K562 (cell line): ENCODE data around the gene CCNL1. TPM values are rescaled to one million over a fixed set of nuclear protein-coding genes. Genes with fewer than 3 reads are reported as not detected.

Experiments used
- ATAC-seq: fragments of 200-7000 bp; cut with Tn5 transposase; 3 replicates; pipeline ENCODE4 v1.9.1; 2020; ENCODE audit warnings: moderate library complexity
- BruUV-seq: library from RNA; stranded (reverse); fragments of 400-500 nt; replicated peaks from 2 replicates; lab custom pipeline; 2021; lab: Mats Ljungman, UMichigan
- CTCF ChIA-PET: fragments of 300-600 bp; formaldehyde crosslinking; extraction: SDS; loops from one replicate; lab custom pipeline; 2021; ENCODE audit warnings: low intra/inter-chr PET ratio; lab: Yijun Ruan, JAX
- POLR2A ChIA-PET: fragments of 300-600, 350-650 bp; sonication (Branson Sonifier 250); formaldehyde crosslinking; extraction: SDS; loops from one replicate; lab custom pipeline; 2021; ENCODE audit warnings: antibody characterized with exemption, inconsistent platforms; lab: Yijun Ruan, JAX
- DNase-seq, 4 experiments: peaks; one replicate each; pipeline versions ENCODE4 v3.0.0 to v3.0.0-alpha.2; 2011 to 2018; ENCODE audit warnings: low spot score in 3 of 4, mixed read lengths in 3 of 4; ENCODE audit errors: extremely low read depth in 1 of 4
- FAIRE-seq: peaks from 2 replicates; lab custom pipeline; 2011; peaks lifted over from hg19 to GRCh38; lab: Jason Lieb, UNC
- H2AFZ ChIP-seq: 2 replicates; pipeline ENCODE4 v1.6.0; 2011; ENCODE audit warnings: low read depth, low read length, control low read depth, inconsistent platforms
- H3K27ac ChIP-seq: fragments of 200-600 bp; 3 replicates; pipeline ENCODE4 v1.8.0; 2011; ENCODE audit warnings: low read depth, mild to moderate bottlenecking, control low read depth, inconsistent platforms, low read length, moderate library complexity, mixed read lengths; ENCODE audit errors: extremely low read depth
- H3K27me3 ChIP-seq, 2 experiments: fragments of 300-600 bp in 1 of 2; 2 replicates in 1 of 2; 3 replicates in 1 of 2; pipeline versions ENCODE4 v1.6.0 to v1.8.0; 2011; ENCODE audit warnings: inconsistent platforms in 2 of 2, low read length in 2 of 2, mild to moderate bottlenecking in 1 of 2, mixed read lengths in 1 of 2, moderate library complexity in 1 of 2; ENCODE audit not compliant: control insufficient read depth in 2 of 2, insufficient read depth in 2 of 2
- H3K36me3 ChIP-seq: fragments of 300-600 bp; 3 replicates; pipeline ENCODE4 v1.8.0; 2011; ENCODE audit warnings: mild to moderate bottlenecking, low read length, inconsistent platforms; ENCODE audit not compliant: control insufficient read depth, insufficient read depth
- H3K4me1 ChIP-seq, 2 experiments: fragments of 200-600 bp in 1 of 2; replicated peaks in 1 of 2; 2 replicates in 1 of 2; 3 replicates in 1 of 2; pipeline versions ENCODE4 v1.5.1 to v1.8.0; 2011; ENCODE audit warnings: inconsistent platforms in 2 of 2, low read length in 2 of 2, mild to moderate bottlenecking in 1 of 2, mixed read lengths in 1 of 2, moderate library complexity in 1 of 2; ENCODE audit not compliant: control insufficient read depth in 2 of 2, insufficient read depth in 2 of 2
- H3K4me2 ChIP-seq: 2 replicates; pipeline ENCODE4 v1.6.1; 2011; ENCODE audit warnings: low read length, control low read depth, inconsistent platforms, mixed read lengths; ENCODE audit not compliant: insufficient read depth
- H3K4me3 ChIP-seq: fragments of 200-600 bp; sonication (generic), shearing (Covaris generic); 2 replicates; pipeline ENCODE4 v1.5.1; 2016; ENCODE audit warnings: control low read depth, inconsistent platforms
- H3K79me2 ChIP-seq: fragments of 200-600 bp; 3 replicates; pipeline ENCODE4 v1.8.0; 2011; ENCODE audit warnings: low read length, inconsistent platforms; ENCODE audit not compliant: control insufficient read depth, insufficient read depth
- H3K9ac ChIP-seq, 2 experiments: 2 replicates each; pipeline versions ENCODE4 v1.6.0 to v1.6.1; 2011; ENCODE audit warnings: low read depth in 2 of 2, low read length in 2 of 2, control low read depth in 1 of 2, inconsistent platforms in 1 of 2, mild to moderate bottlenecking in 1 of 2, mixed read lengths in 1 of 2; ENCODE audit not compliant: insufficient read depth in 1 of 2
- H3K9me1 ChIP-seq: one replicate; pipeline ENCODE4 v1.6.0; 2011; ENCODE audit warnings: inconsistent platforms, mild to moderate bottlenecking, low read length, moderate library complexity; ENCODE audit not compliant: control insufficient read depth, insufficient read depth
- H3K9me3 ChIP-seq: replicated peaks from 2 replicates; pipeline ENCODE4 v1.5.1; 2011; ENCODE audit warnings: low read depth, low read length, inconsistent platforms; ENCODE audit not compliant: control insufficient read depth, insufficient read depth
- H4K20me1 ChIP-seq: replicated peaks from 2 replicates; pipeline ENCODE4 v1.6.1; 2011; ENCODE audit warnings: low read length, inconsistent platforms, mixed read lengths; ENCODE audit not compliant: control insufficient read depth, insufficient read depth
- BRF2 ChIP-seq: IDR thresholded peaks from 3 replicates; pipeline ENCODE4 v1.6.1; 2011; ENCODE audit warnings: borderline replicate concordance, mild to moderate bottlenecking; ENCODE audit not compliant: insufficient read length, insufficient read depth
- E2F8 ChIP-seq: fragments of 450-650 bp; IDR thresholded peaks from 2 replicates; pipeline ENCODE4 v1.7.1; 2018; ENCODE audit warnings: mild to moderate bottlenecking, low read depth; ENCODE audit not compliant: partially characterized antibody
- HMGXB4 ChIP-seq: sonication (generic); formaldehyde crosslinking; IDR thresholded peaks from 2 replicates; pipeline ENCODE4 v1.8.1; 2023; ENCODE audit warnings: mild to moderate bottlenecking, missing genetic modification reagents
- KAT8 ChIP-seq: fragments of 450-650 bp; IDR thresholded peaks from 2 replicates; pipeline ENCODE4 v1.6.1; 2016; ENCODE audit warnings: low read depth, mild to moderate bottlenecking
- MAX ChIP-seq: sonication (generic); formaldehyde crosslinking; IDR thresholded peaks from 2 replicates; pipeline ENCODE4 v1.9.0; 2022; ENCODE audit warnings: mild to moderate bottlenecking, missing genetic modification reagents
- TFE3 ChIP-seq: fragments of 450-650 bp; formaldehyde crosslinking; IDR thresholded peaks from 2 replicates; pipeline ENCODE4 v1.4.0; 2020; ENCODE audit warnings: mild to moderate bottlenecking, mixed read lengths
- ZBTB43 ChIP-seq: sonication (generic); formaldehyde crosslinking; IDR thresholded peaks from 2 replicates; pipeline ENCODE4 v1.8.0; 2023; ENCODE audit warnings: mild to moderate bottlenecking, missing genetic modification reagents
- WGBS: fragments of 100-300 bp; shearing (Covaris generic); methylation state at CpG from one replicate; pipeline ENCODE4 v1.1.6; 2016; ENCODE audit warnings: low coverage, mixed read lengths; ENCODE audit not compliant: insufficient coverage; ENCODE audit errors: missing lambda C conversion rate; 5-methylcytosine and 5-hydroxymethylcytosine counted together
- in situ Hi-C: fragments of 300-500 bp; cut with MboI; formaldehyde crosslinking; loops from 4 replicates; pipeline ENCODE4 v1.15.0; 2018; ENCODE audit warnings: inconsistent platforms, mixed read lengths
- intact Hi-C: fragments of 100-400 bp; cut with micrococcal nuclease; formaldehyde crosslinking; loops from 2 replicates; pipeline ENCODE4 v1.14.2; 2022
- polyA plus RNA-seq, 8 experiments: library from polyadenylated mRNA; depleted of rRNA in 4 of 8; stranded (reverse) in 5 of 8; unstranded in 3 of 8; fragments of >200 nt; fragmentation: Nextera tagmentation in 2 of 8; fragmentation: Illumina TruSeq in 1 of 8; extraction: Ambion mirVana in 2 of 8; extraction: Trizol in 1 of 8; gene quantifications; 2 replicates each; pipeline versions ENCODE4 v1.2.1 to v1.2.3, GENCODE V29; 2011 to 2014; ENCODE audit warnings: inconsistent platforms in 1 of 8, missing spikeins in 1 of 8
- total RNA-seq, 7 experiments: library from RNA; depleted of rRNA in 6 of 7; stranded (reverse); fragments of >200 nt in 6 of 7; fragmentation: Illumina TruSeq in 2 of 7; extraction: Trizol in 2 of 7; gene quantifications; 2 replicates each; pipeline versions ENCODE4 v1.2.1 to v1.2.3, GENCODE V29; 2011 to 2021; ENCODE audit warnings: low replicate concordance in 1 of 7

CCNL1 gene
- total and polyA plus RNA-seq, 9 of the 15 experiments (the other 6 are each of a cell fraction or from before 2014, with no cell fraction given): 16.1 to 186 (median 132) TPM

GRCh38 chr3:157130467-157131251 lies 29.3 kb downstream of the CCNL1 start:
- H3K4me1 ChIP-seq: peaks cover 29 to 67% of the 10 kb centered on the region in 2 experiments
- intact Hi-C loops: loop anchor here (1.0 to 10.0 kb wide), 5 partner anchors 16 to 216 kb away; no protein-coding TSS in a partner anchor
- H3K27ac ChIP-seq: peak overlapping the region; percentile 48; the same call in 2 of the 3 replicates
- H3K9me3 ChIP-seq: no peaks in the 10 kb centered on the region
- peak overlapping the region; percentile 92 for H2AFZ ChIP-seq
- BruUV-seq: no TSS peak
- ChIA-PET POLR2A (interaction anchor here (0.6 to 1.1 kb wide), 4 partner anchors 12 to 1158 kb away, joined by 3 to 5 read pairs (median 3); no protein-coding TSS in a partner anchor), CTCF (interaction anchor here (0.6 to 1.1 kb wide), 5 partner anchors 456 to 979 kb away, joined by 3 to 4 read pairs (median 3); partner anchors contain the start of gene TIPARP)
- no peaks in the 10 kb centered on the region for H4K20me1 ChIP-seq
- peak overlapping the region; percentile 40 to 83; a peak in 3 of 4 replicates for H3K9ac ChIP-seq
- H3K4me3 ChIP-seq: no peak overlapping the region
- 19% methylated on average over 22 of the region's 23 CpGs for WGBS
- H3K27me3 ChIP-seq: no peaks in the 10 kb centered on the region
- FAIRE-seq (no peak), DNase-seq (peak; percentile 44 to 73 (median 66)), ATAC-seq (peak; percentile 45)
- in situ Hi-C loops: loop anchor here (10.0 to 25.0 kb wide), 2 partner anchors 446 to 593 kb away; no protein-coding TSS in a partner anchor
- no peaks in the 10 kb centered on the region for H3K9me1 ChIP-seq
- H3K4me2 ChIP-seq: peak overlapping the region; percentile 43; the same call in 1 of the 2 replicates
- H3K79me2 ChIP-seq: no peaks in the 10 kb centered on the region
- H3K36me3 ChIP-seq: no peaks in the 10 kb centered on the region
- no peak for TF ChIP-seq BRF2
- no peak for TF ChIP-seq HMGXB4 (CRISPR knock-in tag)
- TF ChIP-seq MAX: no peak
- TF ChIP-seq ZBTB43 (CRISPR knock-in tag): no peak
- TF ChIP-seq TFE3 (CRISPR knock-in tag): no peak
- TF ChIP-seq KAT8: no peak
- TF ChIP-seq E2F8: no peak
